Germinal center (tissue), 1 donor: ENCODE results near the gene CHD6.
"Not testable (repeated sequence)": the region's sequence is repeated elsewhere in the genome, so short reads cannot be mapped to it uniquely, and the experiment has no call there.

Source experiments
- DNase-seq: peaks from one replicate; pipeline ENCODE4 v3.0.0; 2012; ENCODE audit warnings: mixed read lengths, low spot score

The CHD6 gene

GRCh38 chr20:41547221-41547620 lies 71.0 kb downstream of the CHD6 start:
- DNase-seq = no peak

- no peak for DNase-seq
Measured at GRCh38 chr20:41546535-41546934, 71.6 kb downstream of the CHD6 start.

- no peak for DNase-seq
Measured at GRCh38 chr20:41544472-41544871, 73.7 kb downstream of the CHD6 start.

- DNase-seq = no peak
Measured at GRCh38 chr20:41540918-41541317, 77.3 kb downstream of the CHD6 start.

- no peak for DNase-seq
Measured at GRCh38 chr20:41540459-41540858, 77.7 kb downstream of the CHD6 start.

GRCh38 chr20:41538810-41539596 lies 79.2 kb downstream of the CHD6 start:
- no peak for DNase-seq

- no peak for DNase-seq
Measured at GRCh38 chr20:41537865-41538264, 80.3 kb downstream of the CHD6 start.

GRCh38 chr20:41535551-41535950 lies 82.6 kb downstream of the CHD6 start:
- not testable (repeated sequence) for DNase-seq

GRCh38 chr20:41534842-41535241 lies 83.3 kb downstream of the CHD6 start:
- DNase-seq = no peak

- no peak for DNase-seq
Measured at GRCh38 chr20:41534170-41534569, 84.0 kb downstream of the CHD6 start.

GRCh38 chr20:41533537-41534136 lies 84.5 kb downstream of the CHD6 start:
- DNase-seq = no peak

- DNase-seq = no peak
Measured at GRCh38 chr20:41532935-41533334, 85.2 kb downstream of the CHD6 start.

- DNase-seq = no peak
Measured at GRCh38 chr20:41531518-41532275, 86.5 kb downstream of the CHD6 start.

- DNase-seq = no peak
Measured at GRCh38 chr20:41530923-41531322, 87.3 kb downstream of the CHD6 start.

GRCh38 chr20:41526327-41526726 lies 91.8 kb downstream of the CHD6 start:
- no peak for DNase-seq

GRCh38 chr20:41524980-41525613 lies 93.1 kb downstream of the CHD6 start:
- DNase-seq = no peak

- DNase-seq = no peak
Measured at GRCh38 chr20:41523857-41524256, 94.3 kb downstream of the CHD6 start.

- no peak for DNase-seq
Measured at GRCh38 chr20:41513829-41514228, 104.3 kb downstream of the CHD6 start.

GRCh38 chr20:41512624-41513023 lies 105.6 kb downstream of the CHD6 start:
- no peak for DNase-seq

- no peak for DNase-seq
Measured at GRCh38 chr20:41510847-41511450, 107.2 kb downstream of the CHD6 start.

- no peak for DNase-seq
Measured at GRCh38 chr20:41510224-41510623, 108.0 kb downstream of the CHD6 start.
